OCI-LY7 (cell line): ENCODE data around the gene INTS1.

Experiments
- EZH2phosphoT487 ChIP-seq: fragments of 200-600 bp; sonication (generic); IDR thresholded peaks from 2 replicates; pipeline ENCODE4 v1.6.1; 2018; ENCODE audit warnings: low read depth, borderline replicate concordance, mild to moderate bottlenecking, mixed run types, antibody characterized with exemption, low read length, moderate library complexity, mixed read lengths
- TF ChIP-seq, protein P1 (sequence below): fragments of 200-600 bp; sonication (generic); conservative IDR thresholded peaks from 2 replicates; pipeline ENCODE4 v1.5.1; 2014; ENCODE audit warnings: mild to moderate bottlenecking, antibody characterized with exemption, low read length, moderate library complexity, mixed read lengths

GRCh38 chr7:1546274-1546908 is 42.2 kb upstream of the INTS1 start:
- TF ChIP-seq, protein P1, sequence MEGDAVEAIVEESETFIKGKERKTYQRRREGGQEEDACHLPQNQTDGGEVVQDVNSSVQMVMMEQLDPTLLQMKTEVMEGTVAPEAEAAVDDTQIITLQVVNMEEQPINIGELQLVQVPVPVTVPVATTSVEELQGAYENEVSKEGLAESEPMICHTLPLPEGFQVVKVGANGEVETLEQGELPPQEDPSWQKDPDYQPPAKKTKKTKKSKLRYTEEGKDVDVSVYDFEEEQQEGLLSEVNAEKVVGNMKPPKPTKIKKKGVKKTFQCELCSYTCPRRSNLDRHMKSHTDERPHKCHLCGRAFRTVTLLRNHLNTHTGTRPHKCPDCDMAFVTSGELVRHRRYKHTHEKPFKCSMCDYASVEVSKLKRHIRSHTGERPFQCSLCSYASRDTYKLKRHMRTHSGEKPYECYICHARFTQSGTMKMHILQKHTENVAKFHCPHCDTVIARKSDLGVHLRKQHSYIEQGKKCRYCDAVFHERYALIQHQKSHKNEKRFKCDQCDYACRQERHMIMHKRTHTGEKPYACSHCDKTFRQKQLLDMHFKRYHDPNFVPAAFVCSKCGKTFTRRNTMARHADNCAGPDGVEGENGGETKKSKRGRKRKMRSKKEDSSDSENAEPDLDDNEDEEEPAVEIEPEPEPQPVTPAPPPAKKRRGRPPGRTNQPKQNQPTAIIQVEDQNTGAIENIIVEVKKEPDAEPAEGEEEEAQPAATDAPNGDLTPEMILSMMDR, result no peak
- no peak for TF ChIP-seq EZH2phosphoT487
